GM12878 (cell line): ENCODE measurements around the gene CACNA1I. TPM values are rescaled to one million over a fixed set of nuclear protein-coding genes. Genes with fewer than 3 reads are reported as not detected.

ENCODE experiments used
- ATAC-seq: fragments of 200-7000 bp; cut with Tn5 transposase; 3 replicates; pipeline ENCODE4 v1.9.1; 2020; ENCODE audit warnings: mild to moderate bottlenecking, moderate library complexity
- BruUV-seq: library from RNA; stranded (reverse); fragments of 400-500 nt; replicated peaks from 2 replicates; lab custom pipeline; 2021; lab: Mats Ljungman, UMichigan
- CTCF ChIA-PET: fragments of 300-600 bp; sonication (Branson Sonifier 250); formaldehyde crosslinking; extraction: SDS; loops from one replicate; lab custom pipeline; 2021; ENCODE audit warnings: inconsistent platforms; lab: Yijun Ruan, JAX
- POLR2A ChIA-PET: fragments of 350-600 bp; formaldehyde crosslinking; extraction: SDS; loops from one replicate; lab custom pipeline; 2021; ENCODE audit warnings: inconsistent platforms; lab: Charles Lee
- RAD21 ChIA-PET: fragments of 300-600 bp; sonication (Branson Sonifier 250); formaldehyde crosslinking; loops from one replicate; lab custom pipeline; 2023; ENCODE audit warnings: antibody characterized with exemption; ENCODE audit not compliant: unreplicated experiment; lab: Charles Lee
- SMC1A ChIA-PET: fragments of 300-600 bp; sonication (Branson Sonifier 250); formaldehyde crosslinking; loops from one replicate; lab custom pipeline; 2023; ENCODE audit not compliant: unreplicated experiment, uncharacterized antibody; lab: Charles Lee
- DNase-seq: peaks from one replicate; pipeline ENCODE4 v3.0.0-alpha.2; 2011; ENCODE audit warnings: low read depth, low spot score
- FAIRE-seq: peaks from 3 replicates; lab custom pipeline; 2011; peaks lifted over from hg19 to GRCh38; lab: Jason Lieb, UNC
- H2AFZ ChIP-seq: 2 replicates; pipeline ENCODE4 v1.6.0; 2011; ENCODE audit warnings: low read depth, low read length, control low read depth; ENCODE audit not compliant: control insufficient read depth
- H3K27ac ChIP-seq: 2 replicates; pipeline ENCODE4 v1.5.1; 2011; ENCODE audit warnings: control low read depth; ENCODE audit not compliant: control insufficient read depth, insufficient read depth
- H3K27me3 ChIP-seq, 2 experiments: replicated peaks in 1 of 2; 2 replicates each; pipeline versions ENCODE4 v1.6.0 to v1.6.1; 2011; ENCODE audit warnings: low read length in 1 of 2; ENCODE audit not compliant: control insufficient read depth in 2 of 2, insufficient read depth in 2 of 2
- H3K36me3 ChIP-seq, 2 experiments: 2 replicates each; pipeline ENCODE4 v1.5.1; 2011; ENCODE audit warnings: low read length in 1 of 2; ENCODE audit not compliant: control insufficient read depth in 2 of 2, insufficient read depth in 2 of 2
- H3K4me1 ChIP-seq: 2 replicates; pipeline ENCODE4 v1.6.1; 2011; ENCODE audit warnings: mild to moderate bottlenecking, low read length, moderate library complexity, mixed read lengths; ENCODE audit not compliant: control insufficient read depth, insufficient read depth
- H3K4me2 ChIP-seq: 2 replicates; pipeline ENCODE4 v1.6.0; 2011; ENCODE audit warnings: control low read depth; ENCODE audit not compliant: control insufficient read depth, insufficient read depth
- H3K4me3 ChIP-seq: fragments of 200-600 bp; sonication (generic); 2 replicates; pipeline ENCODE4 v1.5.1; 2016
- H3K79me2 ChIP-seq: 2 replicates; pipeline ENCODE4 v1.6.0; 2011; ENCODE audit warnings: low read length; ENCODE audit not compliant: control insufficient read depth, insufficient read depth
- H3K9ac ChIP-seq: 2 replicates; pipeline ENCODE4 v1.8.0; 2011; ENCODE audit warnings: low read length, control low read depth, mixed read lengths; ENCODE audit not compliant: control insufficient read depth, insufficient read depth
- H3K9me3 ChIP-seq: replicated peaks from 3 replicates; pipeline ENCODE4 v1.5.1; 2011; ENCODE audit warnings: mild to moderate bottlenecking, low read length; ENCODE audit not compliant: control insufficient read depth, insufficient read depth
- H4K20me1 ChIP-seq: 2 replicates; pipeline ENCODE4 v1.6.0; 2011; ENCODE audit not compliant: control insufficient read depth, insufficient read depth
- CTCF ChIP-seq, 3 experiments: IDR thresholded peaks in 2 of 3; conservative IDR thresholded peaks in 1 of 3; 2 replicates each; pipeline ENCODE4 v1.5.1; 2011; ENCODE audit warnings: low read depth in 3 of 3, low read length in 3 of 3, mild to moderate bottlenecking in 3 of 3, control low read depth in 2 of 3, moderate library complexity in 2 of 3, inconsistent platforms in 1 of 3, mixed read lengths in 1 of 3; ENCODE audit not compliant: control insufficient read depth in 2 of 3, insufficient read depth in 1 of 3; ENCODE audit errors: extremely low read depth in 1 of 3
- POLR2AphosphoS5 ChIP-seq: IDR thresholded peaks from 2 replicates; pipeline ENCODE4 v1.6.1; 2011; ENCODE audit warnings: mild to moderate bottlenecking, low read length, inconsistent platforms
- ZBTB11 ChIP-seq: fragments of 450-650 bp; formaldehyde crosslinking; IDR thresholded peaks from 2 replicates; pipeline ENCODE4 v1.5.0; 2022; ENCODE audit warnings: mild to moderate bottlenecking, missing genetic modification characterization
- WGBS: methylation state at CpG from one replicate; pipeline ENCODE4 v1.1.6; 2016; ENCODE audit warnings: low lambda C conversion rate; ENCODE audit not compliant: insufficient replicate concordance, insufficient coverage; ENCODE audit errors: missing lambda C conversion rate; 5-methylcytosine and 5-hydroxymethylcytosine counted together
- in situ Hi-C: fragments of 300-500 bp; cut with MboI; formaldehyde crosslinking; loops from 9 replicates; pipeline ENCODE4 v1.14.3; 2018; ENCODE audit warnings: mixed read lengths
- intact Hi-C: fragments of 100-400 bp; cut with micrococcal nuclease; formaldehyde crosslinking; loops from one replicate; pipeline ENCODE4 v1.14.2; 2022; ENCODE audit not compliant: unreplicated experiment
- polyA plus RNA-seq, 11 experiments: library from polyadenylated mRNA; depleted of rRNA in 4 of 11; unstranded in 6 of 11; stranded (reverse) in 5 of 11; fragments of >200 nt; fragmentation: Nextera tagmentation in 4 of 11; fragmentation: Illumina TruSeq in 1 of 11; extraction: Ambion mirVana in 4 of 11; extraction: Trizol in 1 of 11; gene quantifications; 1 replicate in 1 of 11; 2 replicates in 10 of 11; pipeline versions ENCODE4 v1.2.1 to v1.2.3, GENCODE V29; 2011 to 2016; ENCODE audit warnings: inconsistent platforms in 2 of 11, missing spikeins in 2 of 11, low read depth in 1 of 11
- total RNA-seq, 4 experiments: library from RNA; depleted of rRNA in 3 of 4; stranded (reverse); fragments of >200 nt in 3 of 4; fragmentation: Illumina TruSeq in 1 of 4; extraction: Trizol in 1 of 4; gene quantifications; 2 replicates each; pipeline versions ENCODE4 v1.2.1 to v1.2.3, GENCODE V29; 2013 to 2021

The CACNA1I gene
- total and polyA plus RNA-seq, 10 of the 15 experiments (the other 5 are each of a cell fraction or from before 2014, with no cell fraction given) = 0.01 to 0.03 TPM; not detected in 8

DNA sequence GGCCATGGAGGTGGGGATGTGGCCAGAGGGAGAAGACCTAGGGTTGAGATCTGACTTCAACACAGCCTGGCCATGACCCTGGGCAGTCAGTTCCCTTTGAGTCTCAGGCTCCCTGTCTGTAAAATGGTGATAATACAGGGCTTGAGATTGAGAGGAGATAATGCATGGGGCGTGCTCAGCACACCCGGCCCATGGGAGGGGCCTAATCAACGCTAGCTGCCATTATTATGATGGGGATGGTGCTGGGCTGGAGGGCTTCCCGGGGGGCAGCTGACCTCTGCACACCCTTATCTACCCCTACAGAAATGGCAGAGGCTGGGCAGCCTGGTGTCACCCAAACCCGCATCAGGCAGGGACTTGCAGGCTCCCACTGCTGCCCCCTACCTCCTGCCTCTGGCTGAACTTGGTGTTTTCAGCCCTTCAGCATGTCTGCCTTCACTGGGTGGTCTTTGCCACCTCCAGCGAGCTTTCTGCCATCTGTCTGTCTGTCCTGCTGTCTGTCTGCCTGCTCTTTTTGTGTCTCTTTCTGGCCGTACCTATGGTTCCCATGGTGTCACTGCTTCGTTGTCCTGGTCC, 84.5 kb downstream of the CACNA1I start:
- ChIA-PET SMC1A (no interaction called here), POLR2A (no interaction called here)
- no TSS peak for BruUV-seq
- H4K20me1 ChIP-seq = no peaks in the 10 kb centered on the region
- intact Hi-C loops (no loop called here), in situ Hi-C loops (no loop called here)
- DNase-seq (no peak), ATAC-seq (peak; percentile 24; the same call in 1 of the 3 replicates), FAIRE-seq (no peak)
- H3K27me3 ChIP-seq = no peaks in the 10 kb centered on the region; a peak in 1 of 4 replicates
- no peak overlapping the region for H3K4me2 ChIP-seq
- H2AFZ ChIP-seq = no peak overlapping the region
- H3K4me3 ChIP-seq = no peak overlapping the region
- no peak overlapping the region for H3K9ac ChIP-seq
- 11% methylated on average over 8 of the region's 8 CpGs for WGBS
- H3K79me2 ChIP-seq = no peaks in the 10 kb centered on the region
- no peaks in the 10 kb centered on the region for H3K36me3 ChIP-seq
- H3K9me3 ChIP-seq = no peaks in the 10 kb centered on the region
- H3K27ac ChIP-seq = no peak overlapping the region
- no peak for TF ChIP-seq POLR2AphosphoS5
- TF ChIP-seq CTCF (IDR thresholded peaks at IDR 0.05 in 2 of 3, conservative IDR thresholded peaks at IDR 0.05 in 1 of 3; ENCODE audit: control insufficient read depth in 2 of 3, extremely low read depth in 1 of 3, insufficient read depth in 1 of 3, low read depth in 3 of 3, low read length in 3 of 3) = peak in 1 of 3 experiments; percentile 21; a peak in 2 of 6 replicates
- no peak for TF ChIP-seq ZBTB11
- TF ChIP-seq, all 136 proteins: peak for 1
- no peaks in the 10 kb centered on the region for H3K4me1 ChIP-seq
- CTCF ChIA-PET = interaction anchor here (0.9 kb wide), 1 partner anchor 11 kb away, joined by 3 read pairs; no protein-coding TSS in a partner anchor
- RAD21 ChIA-PET = no interaction called here
